Lower lobe of right lung (tissue), 2 donors: ENCODE results near the gene BUB3. TPM values are rescaled to one million over a fixed set of nuclear protein-coding genes. Genes with fewer than 3 reads are reported as not detected.

Experiments used
- ATAC-seq, 2 donors: fragments of 200-7000 bp; cut with Tn5 transposase; one replicate each; pipeline ENCODE4 v1.9.1; 2020 to 2022; ENCODE audit warnings: mild to moderate bottlenecking in 2 of 2, moderate library complexity in 2 of 2
- DNase-seq: peaks from one replicate; pipeline ENCODE4 v3.0.0-alpha.2; 2020
- H3K27ac ChIP-seq: fragments of 200-600 bp; one replicate; pipeline ENCODE4 v1.8.0; 2022
- H3K27me3 ChIP-seq: fragments of 200-600 bp; one replicate; pipeline ENCODE4 v1.8.0; 2022; ENCODE audit warnings: low read depth
- H3K36me3 ChIP-seq: fragments of 200-600 bp; one replicate; pipeline ENCODE4 v1.8.0; 2022; ENCODE audit warnings: mild to moderate bottlenecking
- H3K4me1 ChIP-seq: fragments of 200-600 bp; one replicate; pipeline ENCODE4 v1.8.0; 2022
- H3K4me3 ChIP-seq: fragments of 200-600 bp; one replicate; pipeline ENCODE4 v1.8.0; 2022; ENCODE audit warnings: mild to moderate bottlenecking
- H3K9me3 ChIP-seq: fragments of 200-600 bp; one replicate; pipeline ENCODE4 v1.8.0; 2022
- intact Hi-C: fragments of 100-400 bp; cut with DNase I; formaldehyde crosslinking; loops from one replicate; pipeline ENCODE4 v1.11.0; 2022
- long read RNA-seq: library from polyadenylated mRNA; unstranded; transcript quantifications from one replicate; pipeline ENCODE4 v2.0.0, GENCODE V29; 2021
- total RNA-seq: library from RNA; stranded (reverse); fragmentation: NEBNext Ultra II Directional; extraction: Animal tissue kit (Norgen Biotek cat#: 25700); gene quantifications from one replicate; pipeline ENCODE4 v1.2.1, GENCODE V29; 2021
- TF ChIP-seq, protein P1 (sequence below): fragments of 200-600 bp; IDR thresholded peaks from one replicate; pipeline ENCODE4 v1.8.0; 2022; ENCODE audit warnings: antibody characterized with exemption, mild to moderate bottlenecking
- donor health status: DM: no; HTN: yes; CAD: no; lungs with severe emphysema.

BUB3 gene, protein sequence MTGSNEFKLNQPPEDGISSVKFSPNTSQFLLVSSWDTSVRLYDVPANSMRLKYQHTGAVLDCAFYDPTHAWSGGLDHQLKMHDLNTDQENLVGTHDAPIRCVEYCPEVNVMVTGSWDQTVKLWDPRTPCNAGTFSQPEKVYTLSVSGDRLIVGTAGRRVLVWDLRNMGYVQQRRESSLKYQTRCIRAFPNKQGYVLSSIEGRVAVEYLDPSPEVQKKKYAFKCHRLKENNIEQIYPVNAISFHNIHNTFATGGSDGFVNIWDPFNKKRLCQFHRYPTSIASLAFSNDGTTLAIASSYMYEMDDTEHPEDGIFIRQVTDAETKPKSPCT
- total RNA-seq: 67.3 TPM
- long read RNA-seq, full-length matches to known transcripts: 89 of 108 reads
- long read RNA-seq, partial matches to known transcripts: 16 of 108 reads
- long read RNA-seq, other reads (novel, unspliced or antisense): 3 of 108 reads

DNA sequence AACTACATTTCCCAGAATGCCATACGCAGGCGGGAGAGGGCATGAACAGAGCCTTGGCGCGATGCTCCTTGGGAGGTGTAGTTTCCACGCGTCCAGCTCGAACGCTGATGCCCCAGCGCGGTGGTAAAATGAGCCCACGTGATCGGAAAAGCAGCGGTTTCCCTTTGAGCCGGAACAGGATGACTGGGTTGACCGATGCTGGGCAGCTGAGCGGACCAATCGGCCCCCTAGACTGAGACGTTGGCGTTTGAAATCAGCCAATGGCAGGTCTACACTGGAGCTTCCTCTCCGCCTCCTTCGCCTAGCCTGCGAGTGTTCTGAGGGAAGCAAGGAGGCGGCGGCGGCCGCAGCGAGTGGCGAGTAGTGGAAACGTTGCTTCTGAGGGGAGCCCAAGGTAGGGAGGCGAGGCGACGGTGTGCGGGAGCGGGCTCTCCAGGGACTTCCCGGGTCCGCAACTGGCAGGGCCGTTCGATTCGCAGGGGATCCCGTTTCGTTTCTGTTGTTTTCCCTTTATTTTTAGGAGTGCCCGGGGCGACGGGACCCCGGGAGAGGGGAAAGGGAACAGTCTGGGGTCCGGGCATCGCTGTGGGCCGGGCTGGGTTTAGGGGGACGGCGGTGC is at the start of gene BUB3:
Gene BUB3 (plus strand): TSS at position 311 of the 619 bp plus-strand sequence. CDS start 516 bp downstream, outside the sequence.
- H3K4me1 ChIP-seq: peaks cover 43% of the 10 kb centered on the region
- ATAC-seq: peak; percentile 99
- peak within 1 kb of the TSS; percentile 91 for H3K27ac ChIP-seq
- H3K9me3 ChIP-seq: no peaks in the 10 kb centered on the region
- intact Hi-C loops: no loop called here
- DNase-seq: peak; percentile 99
- H3K4me3 ChIP-seq: peak within 1 kb of the TSS; percentile 89
- TF ChIP-seq, protein P1, sequence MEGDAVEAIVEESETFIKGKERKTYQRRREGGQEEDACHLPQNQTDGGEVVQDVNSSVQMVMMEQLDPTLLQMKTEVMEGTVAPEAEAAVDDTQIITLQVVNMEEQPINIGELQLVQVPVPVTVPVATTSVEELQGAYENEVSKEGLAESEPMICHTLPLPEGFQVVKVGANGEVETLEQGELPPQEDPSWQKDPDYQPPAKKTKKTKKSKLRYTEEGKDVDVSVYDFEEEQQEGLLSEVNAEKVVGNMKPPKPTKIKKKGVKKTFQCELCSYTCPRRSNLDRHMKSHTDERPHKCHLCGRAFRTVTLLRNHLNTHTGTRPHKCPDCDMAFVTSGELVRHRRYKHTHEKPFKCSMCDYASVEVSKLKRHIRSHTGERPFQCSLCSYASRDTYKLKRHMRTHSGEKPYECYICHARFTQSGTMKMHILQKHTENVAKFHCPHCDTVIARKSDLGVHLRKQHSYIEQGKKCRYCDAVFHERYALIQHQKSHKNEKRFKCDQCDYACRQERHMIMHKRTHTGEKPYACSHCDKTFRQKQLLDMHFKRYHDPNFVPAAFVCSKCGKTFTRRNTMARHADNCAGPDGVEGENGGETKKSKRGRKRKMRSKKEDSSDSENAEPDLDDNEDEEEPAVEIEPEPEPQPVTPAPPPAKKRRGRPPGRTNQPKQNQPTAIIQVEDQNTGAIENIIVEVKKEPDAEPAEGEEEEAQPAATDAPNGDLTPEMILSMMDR: no peak
- H3K36me3 ChIP-seq: peaks cover 36% of the 10 kb centered on the region
- peaks cover 39% of the 10 kb centered on the region for H3K27me3 ChIP-seq

DNA sequence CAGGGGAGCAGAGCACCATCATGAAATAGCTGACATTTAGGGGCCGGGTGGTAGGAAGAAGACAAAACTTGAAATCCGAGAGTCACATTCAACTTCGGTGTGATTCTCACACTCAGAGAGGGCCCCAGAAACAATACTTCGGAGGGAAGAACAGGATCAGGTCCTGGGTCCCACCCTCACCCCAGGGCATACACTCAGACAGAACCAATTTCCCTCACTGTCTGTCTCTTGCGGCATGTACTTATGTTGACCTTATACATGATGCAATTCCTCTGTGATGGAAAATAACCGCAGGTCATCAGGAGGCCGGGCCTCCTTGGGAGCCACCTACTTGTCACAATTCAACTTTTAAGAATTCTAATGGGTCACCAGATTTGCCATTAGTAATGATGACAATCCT is 44.7 kb upstream of the BUB3 start:
- no peaks in the 10 kb centered on the region for H3K9me3 ChIP-seq
- no peak for ATAC-seq
- no peak overlapping the region for H3K27ac ChIP-seq
- H3K4me1 ChIP-seq: no peaks in the 10 kb centered on the region
- H3K36me3 ChIP-seq: no peaks in the 10 kb centered on the region
- TF ChIP-seq, protein P1: no peak
- no peak for DNase-seq
- H3K27me3 ChIP-seq: peaks cover 6% of the 10 kb centered on the region
- intact Hi-C loops: no loop called here
- no peak overlapping the region for H3K4me3 ChIP-seq

DNA sequence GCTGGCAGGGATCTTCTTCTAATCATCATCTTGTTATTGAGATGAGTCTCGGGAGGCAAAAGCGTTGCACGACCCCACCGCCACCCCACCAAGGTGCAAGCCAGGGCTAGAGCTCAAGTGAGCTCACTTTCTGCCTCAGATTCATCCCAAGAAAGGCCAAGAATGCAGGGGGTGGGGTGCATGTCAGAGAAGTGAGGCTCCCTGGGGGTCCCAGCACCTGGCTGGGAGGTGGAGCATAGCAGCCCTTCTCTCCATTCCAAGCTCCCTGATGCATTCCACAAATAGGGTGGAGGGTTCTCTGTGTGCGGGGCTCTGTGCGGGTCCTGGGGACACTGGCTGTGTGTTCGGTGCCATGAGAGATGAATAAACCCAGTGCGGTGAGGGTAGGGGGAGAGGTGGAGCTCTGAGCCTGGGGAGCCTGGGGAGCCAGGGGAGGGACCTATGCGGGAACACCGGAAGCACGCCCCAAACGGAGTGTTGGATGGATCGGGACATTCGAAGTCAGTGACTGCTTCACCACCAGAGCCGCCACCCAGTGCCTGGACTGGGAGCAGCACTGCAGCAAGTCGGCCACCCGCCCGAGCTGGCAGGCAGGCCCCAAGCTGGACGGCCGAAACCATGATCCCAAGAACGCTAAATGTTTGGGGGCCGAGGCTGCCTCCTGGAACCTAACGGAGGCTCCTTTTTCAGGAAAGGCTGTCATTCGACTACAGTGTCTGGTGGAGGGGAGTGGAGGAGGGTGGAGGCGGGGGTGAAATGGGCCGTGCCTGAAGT is 36.4 kb upstream of the BUB3 start:
- no peak overlapping the region for H3K27ac ChIP-seq
- peak; percentile 35 for ATAC-seq
- H3K27me3 ChIP-seq: peaks cover 56% of the 10 kb centered on the region
- no peaks in the 10 kb centered on the region for H3K4me1 ChIP-seq
- no peaks in the 10 kb centered on the region for H3K9me3 ChIP-seq
- no peaks in the 10 kb centered on the region for H3K36me3 ChIP-seq
- TF ChIP-seq, protein P1: no peak
- no peak overlapping the region for H3K4me3 ChIP-seq
- intact Hi-C loops: no loop called here
- no peak for DNase-seq

DNA sequence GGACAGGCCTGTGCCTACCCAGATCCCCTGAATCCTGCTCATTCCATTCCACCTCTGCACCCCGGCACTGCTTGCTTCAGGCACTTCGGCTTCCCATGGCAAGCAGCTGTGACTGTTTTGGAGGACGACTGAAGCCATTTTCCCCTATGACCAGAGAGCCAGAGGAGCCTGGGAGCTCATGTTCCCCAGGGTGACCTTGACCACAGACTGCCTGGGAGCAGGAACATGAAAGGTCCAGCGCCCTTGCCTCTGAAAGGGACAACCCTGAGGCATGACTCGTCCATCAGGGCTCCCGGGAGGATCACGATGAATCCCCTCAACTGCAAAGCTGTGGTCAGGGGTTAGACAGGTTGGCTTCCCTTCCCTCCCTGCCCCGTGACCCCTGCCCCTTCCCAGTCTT is 35.1 kb upstream of the BUB3 start:
- intact Hi-C loops: no loop called here
- no peak overlapping the region for H3K4me3 ChIP-seq
- no peak for ATAC-seq
- no peaks in the 10 kb centered on the region for H3K36me3 ChIP-seq
- TF ChIP-seq, protein P1: no peak
- no peaks in the 10 kb centered on the region for H3K9me3 ChIP-seq
- no peak for DNase-seq
- peaks cover 57% of the 10 kb centered on the region for H3K27me3 ChIP-seq
- no peaks in the 10 kb centered on the region for H3K4me1 ChIP-seq
- H3K27ac ChIP-seq: no peak overlapping the region

DNA sequence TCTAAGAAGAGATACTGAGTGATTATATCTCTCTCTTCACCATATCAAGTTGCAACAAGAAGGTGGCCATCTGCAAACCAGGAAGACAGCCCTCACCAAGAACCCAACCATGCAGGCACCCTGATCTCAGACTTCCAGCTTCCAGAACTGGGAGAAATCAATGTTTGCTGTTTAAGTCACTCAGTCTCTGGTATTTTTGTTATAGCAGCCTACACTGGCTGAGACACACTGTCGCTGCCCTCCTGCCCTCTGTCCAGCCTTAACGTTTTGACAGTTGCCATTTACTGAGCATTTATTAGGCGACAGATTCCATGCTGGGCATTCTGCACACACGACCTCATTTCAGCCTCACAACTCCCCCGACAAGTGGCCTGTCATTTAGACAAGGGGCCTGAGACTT is 28.0 kb upstream of the BUB3 start:
- H3K27me3 ChIP-seq: peaks cover 81% of the 10 kb centered on the region
- intact Hi-C loops: no loop called here
- no peaks in the 10 kb centered on the region for H3K4me1 ChIP-seq
- DNase-seq (no peak), ATAC-seq (no peak)
- TF ChIP-seq, protein P1: no peak
- H3K9me3 ChIP-seq: no peaks in the 10 kb centered on the region
- H3K4me3 ChIP-seq: no peak overlapping the region
- no peaks in the 10 kb centered on the region for H3K36me3 ChIP-seq
- H3K27ac ChIP-seq: no peak overlapping the region
